NCI-H82 treated with DMSO at 0.1 percent for 48 hours (cell line): ENCODE results near the gene PCDHA7.
"Not testable (repeated sequence)": the region's sequence is repeated elsewhere in the genome, so short reads cannot be mapped to it uniquely, and the experiment has no call there.

ENCODE experiments used
- DNase-seq: peaks from one replicate; lab custom pipeline; 2025; ENCODE audit not compliant: unreplicated experiment; lab: John Stamatoyannopoulos, UW

Gene PCDHA7, protein sequence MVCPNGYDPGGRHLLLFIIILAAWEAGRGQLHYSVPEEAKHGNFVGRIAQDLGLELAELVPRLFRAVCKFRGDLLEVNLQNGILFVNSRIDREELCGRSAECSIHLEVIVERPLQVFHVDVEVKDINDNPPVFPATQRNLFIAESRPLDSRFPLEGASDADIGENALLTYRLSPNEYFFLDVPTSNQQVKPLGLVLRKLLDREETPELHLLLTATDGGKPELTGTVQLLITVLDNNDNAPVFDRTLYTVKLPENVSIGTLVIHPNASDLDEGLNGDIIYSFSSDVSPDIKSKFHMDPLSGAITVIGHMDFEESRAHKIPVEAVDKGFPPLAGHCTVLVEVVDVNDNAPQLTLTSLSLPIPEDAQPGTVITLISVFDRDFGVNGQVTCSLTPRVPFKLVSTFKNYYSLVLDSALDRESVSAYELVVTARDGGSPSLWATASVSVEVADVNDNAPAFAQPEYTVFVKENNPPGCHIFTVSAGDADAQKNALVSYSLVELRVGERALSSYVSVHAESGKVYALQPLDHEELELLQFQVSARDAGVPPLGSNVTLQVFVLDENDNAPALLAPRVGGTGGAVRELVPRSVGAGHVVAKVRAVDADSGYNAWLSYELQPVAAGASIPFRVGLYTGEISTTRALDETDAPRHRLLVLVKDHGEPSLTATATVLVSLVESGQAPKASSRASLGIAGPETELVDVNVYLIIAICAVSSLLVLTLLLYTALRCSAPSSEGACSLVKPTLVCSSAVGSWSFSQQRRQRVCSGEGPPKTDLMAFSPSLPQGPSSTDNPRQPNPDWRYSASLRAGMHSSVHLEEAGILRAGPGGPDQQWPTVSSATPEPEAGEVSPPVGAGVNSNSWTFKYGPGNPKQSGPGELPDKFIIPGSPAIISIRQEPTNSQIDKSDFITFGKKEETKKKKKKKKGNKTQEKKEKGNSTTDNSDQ

DNA sequence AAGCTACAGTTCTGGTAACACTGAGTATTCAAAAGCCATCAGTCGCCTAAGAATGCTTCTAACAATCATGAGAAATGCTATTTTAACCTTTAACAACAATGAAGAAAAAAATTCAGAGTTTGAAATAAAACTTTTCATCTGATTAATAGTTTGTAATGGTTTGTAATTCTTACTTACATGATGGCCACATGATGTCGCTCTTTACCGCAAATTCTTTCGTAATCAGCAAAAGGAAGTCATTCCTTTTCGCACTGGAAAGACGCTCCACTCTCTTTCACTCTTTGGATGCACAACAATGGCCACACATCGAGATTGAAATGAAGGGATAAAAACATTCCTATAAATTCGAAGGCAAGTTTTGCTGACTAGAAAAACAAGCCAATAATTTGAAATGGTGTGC is at the start of gene PCDHA7:
TSS of gene PCDHA7 (plus strand) at position 277 of the 400 bp plus-strand sequence. CDS start at position 392, 115 bp downstream.
- DNase-seq, result no peak

DNA sequence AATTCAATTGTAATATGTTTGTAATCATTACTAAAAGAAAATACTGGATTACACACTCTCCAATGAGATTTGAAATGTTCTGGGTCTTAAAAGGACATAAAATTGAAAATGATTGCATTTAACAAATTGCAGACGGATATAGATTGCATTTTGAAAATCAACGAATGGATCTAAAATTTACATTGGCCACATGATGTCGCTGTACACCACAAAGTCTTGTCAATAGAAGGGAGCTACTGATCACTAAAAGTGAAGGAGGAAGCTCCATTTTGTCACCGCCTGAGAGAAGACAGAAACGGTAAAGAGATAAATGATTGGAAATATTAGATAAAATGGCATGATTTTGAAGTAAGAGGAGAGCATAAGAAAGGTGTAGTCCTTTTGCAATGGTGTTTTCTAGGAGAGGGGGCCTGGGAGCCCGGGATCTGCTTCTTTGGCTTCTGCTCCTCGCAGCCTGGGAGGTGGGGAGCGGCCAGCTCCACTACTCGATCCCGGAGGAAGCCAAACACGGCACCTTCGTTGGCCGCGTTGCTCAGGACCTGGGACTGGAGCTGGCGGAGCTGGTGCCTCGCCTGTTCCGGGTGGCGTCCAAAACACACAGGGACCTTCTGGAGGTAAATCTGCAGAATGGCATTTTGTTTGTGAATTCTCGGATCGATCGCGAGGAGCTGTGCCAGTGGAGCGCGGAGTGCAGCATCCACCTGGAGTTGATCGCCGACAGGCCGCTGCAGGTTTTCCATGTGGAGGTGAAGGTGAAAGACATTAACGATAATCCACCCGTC is 48.0 kb upstream of the PCDHA7 start, which contains the start of gene PCDHA1:
TSS of gene PCDHA1 (plus strand) at position 236 of the 782 bp plus-strand sequence.
- no peak for DNase-seq

DNA sequence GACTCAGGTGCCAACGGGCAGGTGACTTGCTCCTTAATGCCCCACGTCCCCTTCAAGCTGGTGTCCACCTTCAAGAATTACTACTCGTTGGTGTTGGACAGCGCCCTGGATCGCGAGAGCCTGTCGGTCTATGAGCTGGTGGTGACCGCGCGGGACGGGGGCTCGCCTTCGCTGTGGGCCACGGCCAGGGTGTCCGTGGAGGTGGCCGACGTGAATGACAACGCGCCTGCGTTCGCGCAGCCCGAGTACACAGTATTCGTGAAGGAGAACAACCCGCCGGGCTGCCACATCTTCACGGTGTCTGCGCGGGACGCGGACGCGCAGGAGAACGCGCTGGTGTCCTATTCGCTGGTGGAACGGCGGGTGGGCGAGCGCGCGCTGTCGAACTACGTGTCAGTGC is 46.6 kb upstream of the PCDHA7 start:
- DNase-seq, result not testable (repeated sequence)

DNA sequence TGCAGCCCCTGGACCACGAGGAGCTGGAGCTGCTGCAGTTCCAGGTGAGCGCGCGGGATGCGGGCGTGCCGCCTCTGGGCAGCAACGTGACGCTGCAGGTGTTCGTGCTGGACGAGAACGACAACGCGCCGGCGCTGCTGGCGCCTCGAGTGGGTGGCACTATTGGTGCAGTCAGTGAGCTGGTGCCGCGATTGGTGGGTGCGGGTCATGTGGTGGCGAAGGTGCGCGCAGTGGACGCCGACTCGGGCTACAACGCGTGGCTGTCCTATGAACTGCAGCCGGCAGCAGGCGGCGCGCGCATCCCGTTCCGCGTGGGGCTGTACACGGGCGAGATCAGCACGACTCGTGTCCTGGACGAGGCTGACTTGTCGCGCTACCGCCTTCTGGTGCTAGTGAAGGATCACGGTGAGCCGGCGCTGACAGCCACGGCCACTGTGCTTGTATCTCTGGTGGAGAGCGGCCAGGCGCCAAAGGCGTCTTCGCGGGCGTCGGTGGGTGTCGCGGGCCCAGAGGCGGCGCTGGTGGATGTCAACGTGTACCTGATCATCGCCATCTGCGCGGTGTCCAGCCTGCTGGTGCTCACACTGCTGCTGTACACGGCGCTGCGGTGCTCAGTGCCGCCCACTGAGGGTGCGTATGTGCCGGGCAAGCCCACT is 46.1 kb upstream of the PCDHA7 start:
- not testable (repeated sequence) for DNase-seq

DNA sequence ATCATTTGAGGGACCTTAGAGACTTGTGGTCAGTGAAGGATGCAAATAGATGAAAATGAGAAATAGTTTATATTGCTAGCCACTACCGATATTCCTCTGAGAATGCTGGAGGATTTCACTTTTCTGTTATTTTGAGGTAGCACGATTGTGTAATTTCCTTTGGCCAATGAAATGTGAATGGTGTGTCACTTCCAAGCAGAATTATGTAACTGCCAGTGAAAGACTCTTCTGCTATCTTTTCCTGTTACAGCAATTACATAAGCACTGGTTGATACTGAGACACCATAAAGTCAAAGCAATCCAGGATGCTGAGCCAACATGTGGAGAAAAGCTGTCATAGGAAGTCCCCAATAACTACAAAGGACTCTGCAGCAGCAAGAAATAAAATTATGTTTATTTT is 43.0 kb upstream of the PCDHA7 start:
- no peak for DNase-seq

DNA sequence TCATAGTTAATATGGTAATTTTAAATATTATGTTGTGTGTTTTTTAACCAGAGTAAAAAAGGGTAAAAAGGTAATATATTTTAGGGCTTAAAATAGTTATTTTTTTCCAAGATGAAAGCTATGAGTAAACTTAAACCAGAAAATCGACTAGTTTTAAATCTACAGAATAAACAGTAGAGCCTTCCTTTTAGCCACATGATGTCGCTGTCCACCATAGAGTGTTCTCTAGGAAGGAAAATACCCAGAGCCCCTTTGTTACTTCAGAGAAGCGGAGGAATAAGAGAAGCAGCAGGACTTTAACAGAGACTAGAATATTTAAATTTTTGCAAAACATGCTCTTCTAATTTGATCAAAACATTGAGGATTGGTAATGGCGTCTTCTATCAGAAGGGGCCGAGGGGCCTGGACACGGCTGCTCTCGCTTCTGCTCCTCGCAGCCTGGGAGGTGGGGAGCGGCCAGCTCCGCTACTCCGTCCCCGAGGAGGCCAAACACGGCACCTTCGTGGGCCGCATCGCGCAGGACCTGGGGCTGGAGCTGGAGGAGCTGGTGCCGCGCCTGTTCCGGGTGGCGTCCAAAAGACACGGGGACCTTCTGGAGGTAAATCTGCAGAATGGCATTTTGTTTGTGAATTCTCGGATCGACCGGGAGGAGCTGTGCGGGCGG is 39.3 kb upstream of the PCDHA7 start, which contains the start of gene PCDHA2:
TSS of gene PCDHA2 (plus strand) at position 258 of the 664 bp plus-strand sequence.
- no peak for DNase-seq

DNA sequence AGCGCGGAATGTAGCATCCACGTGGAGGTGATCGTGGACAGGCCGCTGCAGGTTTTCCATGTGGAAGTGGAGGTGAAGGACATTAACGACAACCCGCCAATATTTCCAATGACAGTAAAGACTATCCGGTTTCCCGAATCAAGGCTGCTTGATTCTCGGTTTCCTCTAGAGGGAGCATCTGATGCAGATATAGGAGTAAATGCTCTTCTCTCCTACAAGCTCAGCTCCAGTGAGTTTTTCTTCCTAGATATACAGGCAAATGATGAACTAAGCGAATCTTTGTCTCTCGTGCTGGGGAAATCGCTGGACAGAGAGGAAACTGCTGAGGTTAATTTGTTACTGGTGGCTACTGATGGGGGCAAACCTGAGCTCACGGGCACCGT is 38.8 kb upstream of the PCDHA7 start:
- DNase-seq, result no peak

DNA sequence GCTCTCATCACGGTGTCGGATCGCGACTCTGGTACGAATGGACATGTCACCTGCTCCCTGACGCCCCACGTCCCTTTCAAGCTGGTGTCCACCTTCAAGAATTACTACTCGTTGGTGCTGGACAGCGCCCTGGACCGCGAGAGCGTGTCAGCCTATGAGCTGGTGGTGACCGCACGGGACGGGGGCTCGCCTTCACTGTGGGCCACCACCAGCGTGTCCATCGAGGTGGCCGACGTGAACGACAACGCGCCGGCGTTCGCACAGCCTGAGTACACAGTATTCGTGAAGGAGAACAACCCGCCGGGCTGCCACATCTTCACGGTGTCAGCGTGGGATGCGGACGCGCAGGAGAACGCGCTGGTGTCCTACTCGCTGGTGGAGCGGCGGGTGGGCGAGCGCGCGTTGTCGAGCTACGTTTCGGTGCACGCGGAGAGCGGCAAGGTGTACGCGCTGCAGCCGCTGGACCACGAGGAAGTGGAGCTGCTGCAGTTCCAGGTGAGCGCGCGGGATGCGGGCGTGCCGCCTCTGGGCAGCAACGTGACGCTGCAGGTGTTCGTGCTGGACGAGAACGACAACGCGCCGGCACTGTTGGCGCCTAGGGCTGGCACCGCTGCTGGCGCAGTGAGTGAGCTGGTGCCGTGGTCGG is 37.9 kb upstream of the PCDHA7 start:
- DNase-seq, result not testable (repeated sequence)

DNA sequence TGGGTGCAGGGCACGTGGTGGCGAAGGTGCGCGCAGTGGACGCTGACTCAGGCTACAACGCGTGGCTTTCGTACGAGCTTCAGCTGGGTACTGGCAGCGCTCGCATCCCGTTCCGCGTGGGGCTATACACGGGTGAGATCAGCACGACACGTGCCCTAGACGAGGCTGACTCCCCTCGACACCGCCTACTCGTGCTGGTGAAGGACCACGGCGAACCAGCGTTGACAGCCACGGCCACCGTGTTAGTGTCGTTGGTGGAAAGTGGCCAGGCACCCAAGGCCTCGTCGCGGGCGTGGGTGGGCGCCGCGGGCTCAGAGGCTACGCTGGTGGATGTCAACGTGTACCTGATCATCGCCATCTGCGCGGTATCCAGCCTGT is 37.4 kb upstream of the PCDHA7 start:
- no peak for DNase-seq

DNA sequence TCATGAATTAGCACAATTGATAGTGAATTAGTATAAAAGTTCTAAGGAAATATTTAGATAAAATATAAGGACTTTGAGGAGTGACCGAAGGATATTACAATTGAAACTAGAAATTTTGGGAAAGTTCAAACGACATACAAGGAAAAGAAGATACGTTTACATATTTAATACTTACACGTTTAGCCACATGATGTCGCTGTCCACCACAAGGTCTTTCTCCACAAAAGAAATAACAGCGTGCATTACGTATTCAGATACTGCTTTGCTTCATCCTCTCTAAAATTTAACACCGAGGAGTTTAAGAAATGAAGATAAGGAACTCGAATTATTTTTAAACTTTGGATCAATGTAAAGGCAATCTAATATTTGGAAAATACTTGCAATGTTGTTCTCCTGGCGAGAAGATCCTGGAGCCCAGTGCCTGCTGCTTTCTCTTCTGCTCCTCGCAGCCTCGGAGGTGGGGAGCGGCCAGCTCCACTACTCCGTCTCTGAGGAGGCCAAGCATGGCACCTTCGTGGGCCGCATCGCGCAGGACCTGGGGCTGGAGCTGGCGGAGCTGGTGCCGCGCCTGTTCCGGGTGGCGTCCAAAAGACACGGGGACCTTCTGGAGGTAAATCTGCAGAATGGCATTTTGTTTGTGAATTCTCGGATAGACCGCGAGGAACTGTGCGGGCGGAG is 33.1 kb upstream of the PCDHA7 start, which contains the start of gene PCDHA3:
TSS of gene PCDHA3 (plus strand) at position 242 of the 678 bp plus-strand sequence.
- no peak for DNase-seq

DNA sequence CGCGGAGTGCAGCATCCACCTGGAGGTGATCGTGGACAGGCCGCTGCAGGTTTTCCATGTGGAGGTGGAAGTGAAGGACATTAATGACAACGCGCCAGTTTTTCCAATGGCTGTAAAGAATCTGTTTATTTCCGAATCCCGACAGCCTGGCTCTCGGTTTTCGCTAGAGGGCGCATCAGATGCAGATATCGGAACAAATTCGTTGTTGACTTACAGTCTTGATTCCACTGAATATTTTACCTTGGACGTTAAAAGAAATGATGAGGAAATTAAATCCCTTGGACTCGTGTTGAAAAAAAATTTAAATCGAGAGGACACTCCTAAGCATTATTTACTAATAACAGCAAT is 32.6 kb upstream of the PCDHA7 start:
- DNase-seq, result no peak

DNA sequence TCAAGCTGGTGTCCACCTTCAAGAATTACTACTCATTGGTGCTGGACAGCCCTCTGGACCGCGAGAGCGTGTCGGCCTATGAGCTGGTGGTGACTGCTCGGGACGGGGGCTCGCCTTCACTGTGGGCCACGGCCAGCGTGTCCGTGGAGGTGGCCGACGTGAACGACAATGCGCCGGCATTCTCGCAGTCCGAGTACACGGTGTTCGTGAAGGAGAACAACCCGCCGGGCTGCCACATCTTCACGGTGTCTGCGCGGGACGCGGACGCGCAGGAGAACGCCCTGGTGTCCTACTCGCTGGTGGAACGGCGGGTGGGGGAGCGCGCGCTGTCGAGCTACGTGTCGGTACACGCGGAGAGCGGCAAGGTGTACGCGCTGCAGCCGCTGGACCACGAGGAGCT is 31.7 kb upstream of the PCDHA7 start:
- DNase-seq, result not testable (repeated sequence)

DNA sequence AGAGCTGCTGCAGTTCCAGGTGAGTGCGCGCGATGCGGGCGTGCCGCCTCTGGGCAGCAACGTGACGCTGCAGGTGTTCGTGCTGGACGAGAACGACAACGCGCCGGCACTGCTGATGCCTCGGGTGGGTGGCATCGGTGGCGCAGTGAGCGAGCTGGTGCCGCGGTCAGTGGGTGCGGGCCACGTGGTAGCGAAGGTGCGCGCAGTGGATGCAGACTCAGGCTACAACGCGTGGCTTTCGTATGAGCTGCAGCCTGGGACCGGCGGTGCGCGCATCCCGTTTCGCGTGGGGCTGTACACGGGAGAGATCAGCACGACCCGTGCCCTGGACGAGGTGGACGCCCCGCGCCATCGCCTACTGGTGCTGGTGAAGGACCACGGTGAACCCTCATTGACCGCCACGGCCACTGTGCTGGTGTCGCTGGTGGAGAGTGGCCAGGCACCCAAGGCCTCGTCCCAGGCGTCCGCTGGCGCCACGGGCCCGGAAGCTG is 31.2 kb upstream of the PCDHA7 start:
- DNase-seq, result no peak

DNA sequence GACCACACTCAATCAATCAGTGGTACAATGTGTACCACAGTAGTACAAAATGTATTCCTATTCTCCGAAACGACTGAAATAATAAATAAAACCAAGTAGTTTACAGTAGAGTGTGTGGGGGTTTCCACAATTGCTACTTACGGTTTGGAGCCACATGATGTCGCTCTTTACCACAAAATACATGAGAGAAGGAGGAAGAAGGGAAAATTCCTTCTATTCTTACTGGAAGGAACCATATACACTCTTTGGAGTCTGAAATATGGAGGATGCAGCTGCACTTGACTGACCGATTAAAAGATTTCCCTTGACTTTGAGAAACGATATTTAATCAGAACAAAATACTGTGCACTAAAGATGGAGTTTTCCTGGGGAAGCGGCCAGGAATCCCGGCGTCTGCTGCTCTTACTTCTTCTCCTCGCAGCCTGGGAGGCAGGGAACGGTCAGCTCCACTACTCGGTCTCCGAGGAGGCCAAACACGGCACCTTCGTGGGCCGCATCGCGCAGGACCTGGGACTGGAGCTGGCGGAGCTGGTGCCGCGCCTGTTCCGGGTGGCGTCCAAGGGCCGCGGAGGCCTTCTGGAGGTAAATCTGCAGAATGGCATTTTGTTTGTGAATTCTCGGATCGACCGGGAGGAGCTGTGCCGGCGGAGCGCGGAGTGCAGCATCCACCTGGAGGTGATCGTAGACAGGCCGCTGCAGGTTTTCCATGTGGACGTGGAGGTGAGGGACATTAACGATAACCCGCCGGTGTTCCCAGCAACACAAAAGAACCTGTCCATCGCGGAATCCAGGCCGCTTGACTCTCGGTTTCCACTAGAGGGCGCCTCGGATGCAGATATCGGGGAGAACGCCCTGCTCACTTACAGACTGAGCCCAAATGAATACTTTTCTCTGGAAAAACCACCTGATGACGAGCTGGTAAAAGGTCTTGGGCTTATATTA is 27.0 kb upstream of the PCDHA7 start, which contains the start of gene PCDHA4:
TSS of gene PCDHA4 (plus strand) at position 235 of the 942 bp plus-strand sequence.
- no peak for DNase-seq

DNA sequence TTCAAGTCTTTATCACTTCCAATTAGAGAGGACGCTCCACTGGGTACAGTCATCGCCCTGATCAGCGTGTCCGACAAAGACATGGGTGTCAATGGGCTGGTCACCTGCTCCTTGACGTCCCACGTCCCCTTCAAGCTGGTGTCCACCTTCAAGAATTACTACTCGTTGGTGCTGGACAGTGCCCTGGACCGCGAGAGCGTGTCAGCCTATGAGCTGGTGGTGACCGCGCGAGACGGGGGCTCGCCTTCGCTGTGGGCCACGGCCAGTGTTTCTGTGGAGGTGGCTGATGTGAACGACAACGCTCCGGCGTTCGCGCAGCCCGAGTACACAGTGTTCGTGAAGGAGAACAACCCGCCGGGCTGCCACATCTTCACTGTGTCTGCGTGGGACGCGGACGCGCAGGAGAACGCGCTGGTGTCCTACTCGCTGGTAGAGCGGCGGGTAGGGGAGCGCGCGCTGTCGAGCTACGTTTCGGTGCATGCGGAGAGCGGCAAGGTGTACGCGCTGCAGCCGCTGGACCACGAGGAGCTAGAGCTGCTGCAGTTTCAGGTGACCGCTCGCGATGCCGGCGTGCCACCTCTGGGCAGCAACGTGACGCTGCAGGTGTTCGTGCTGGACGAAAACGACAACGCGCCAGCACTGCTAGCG is 25.7 kb upstream of the PCDHA7 start:
- DNase-seq, result not testable (repeated sequence)

DNA sequence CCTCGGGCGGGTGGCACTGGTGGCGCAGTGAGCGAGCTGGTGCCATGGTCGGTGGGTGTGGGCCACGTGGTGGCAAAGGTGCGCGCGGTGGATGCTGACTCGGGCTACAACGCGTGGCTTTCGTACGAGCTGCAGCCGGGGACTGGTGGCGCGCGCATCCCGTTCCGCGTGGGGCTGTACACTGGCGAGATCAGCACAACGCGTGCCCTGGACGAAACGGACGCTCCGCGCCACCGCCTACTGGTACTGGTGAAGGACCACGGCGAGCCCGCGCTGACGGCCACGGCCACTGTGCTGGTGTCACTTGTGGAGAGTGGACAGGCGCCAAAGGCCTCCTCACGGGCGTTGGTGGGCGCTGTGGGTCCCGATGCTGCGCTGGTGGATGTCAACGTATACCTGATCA is 25.2 kb upstream of the PCDHA7 start:
- no peak for DNase-seq
